Measurements from ENCODE around the gene MYD88.
A peak's percentile ranks its signal among the peaks of the same experiment; 100 is the strongest.

The MYD88 gene

DNA sequence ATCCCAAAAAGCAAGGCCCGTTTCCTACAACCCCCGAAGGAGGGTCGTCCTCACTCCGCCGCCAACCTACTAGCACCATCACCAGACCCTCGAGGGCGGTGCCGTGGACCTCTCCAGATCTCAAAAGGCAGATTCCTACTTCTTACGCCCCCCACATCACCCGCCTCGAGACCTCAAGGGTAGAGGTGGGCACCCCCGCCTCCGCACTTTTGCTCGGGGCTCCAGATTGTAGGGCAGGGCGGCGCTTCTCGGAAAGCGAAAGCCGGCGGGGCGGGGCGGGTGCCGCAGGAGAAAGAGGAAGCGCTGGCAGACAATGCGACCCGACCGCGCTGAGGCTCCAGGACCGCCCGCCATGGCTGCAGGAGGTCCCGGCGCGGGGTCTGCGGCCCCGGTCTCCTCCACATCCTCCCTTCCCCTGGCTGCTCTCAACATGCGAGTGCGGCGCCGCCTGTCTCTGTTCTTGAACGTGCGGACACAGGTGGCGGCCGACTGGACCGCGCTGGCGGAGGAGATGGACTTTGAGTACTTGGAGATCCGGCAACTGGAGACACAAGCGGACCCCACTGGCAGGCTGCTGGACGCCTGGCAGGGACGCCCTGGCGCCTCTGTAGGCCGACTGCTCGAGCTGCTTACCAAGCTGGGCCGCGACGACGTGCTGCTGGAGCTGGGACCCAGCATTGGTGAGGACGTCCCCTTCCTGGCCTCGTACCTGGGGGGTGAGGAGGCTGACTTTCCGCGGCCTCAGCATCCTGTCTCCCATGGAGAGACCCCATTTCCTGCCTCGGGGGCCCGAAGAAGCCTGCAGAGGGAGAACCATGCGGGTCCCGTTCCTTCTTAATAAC lies at the start of gene MYD88:
Gene MYD88 (plus strand): TSS at position 313 of the 842 bp plus-strand sequence. CDS start 40 bp downstream, at position 353.
- DNase-seq = peak; percentile 13 to 41

DNA sequence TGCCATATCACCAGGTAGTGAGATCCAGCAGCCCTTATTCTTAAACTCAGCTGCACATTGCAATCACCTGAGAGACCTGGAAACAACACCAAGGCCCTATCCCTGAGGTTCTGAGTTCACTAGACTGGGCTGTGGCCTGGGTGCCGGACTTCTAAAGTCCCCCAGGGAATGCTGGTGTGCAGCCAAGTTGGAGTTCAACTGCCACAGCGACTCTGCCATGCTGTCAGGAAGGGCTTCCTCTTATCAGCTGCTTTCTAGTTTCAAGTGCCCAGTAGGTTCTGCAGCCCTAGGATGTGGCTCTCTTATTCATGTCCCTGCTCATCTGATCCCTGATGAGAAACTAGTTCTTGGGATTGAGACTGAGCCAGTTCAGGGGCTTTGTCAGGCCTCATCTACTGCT lies 49.3 kb upstream of the MYD88 start:
- DNase-seq = no peak

DNA sequence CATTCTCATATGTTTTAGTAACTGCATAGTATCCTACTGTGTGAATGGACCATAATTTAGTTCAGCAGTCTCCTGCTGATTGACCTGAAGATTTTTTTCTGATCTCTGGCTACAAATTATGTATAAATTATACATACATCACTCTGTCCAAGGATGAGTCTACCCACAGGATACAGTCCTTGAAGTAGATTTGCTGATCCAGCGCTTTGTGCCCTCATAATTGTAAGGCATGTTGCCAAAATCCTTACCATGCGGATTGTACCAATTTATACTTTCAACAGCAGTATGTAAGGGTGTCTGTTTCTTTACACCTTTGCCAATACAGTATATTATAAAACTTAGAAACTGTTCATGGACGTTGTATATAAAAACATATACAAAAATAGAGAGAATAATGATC lies 48.0 kb upstream of the MYD88 start:
- no peak for DNase-seq

DNA sequence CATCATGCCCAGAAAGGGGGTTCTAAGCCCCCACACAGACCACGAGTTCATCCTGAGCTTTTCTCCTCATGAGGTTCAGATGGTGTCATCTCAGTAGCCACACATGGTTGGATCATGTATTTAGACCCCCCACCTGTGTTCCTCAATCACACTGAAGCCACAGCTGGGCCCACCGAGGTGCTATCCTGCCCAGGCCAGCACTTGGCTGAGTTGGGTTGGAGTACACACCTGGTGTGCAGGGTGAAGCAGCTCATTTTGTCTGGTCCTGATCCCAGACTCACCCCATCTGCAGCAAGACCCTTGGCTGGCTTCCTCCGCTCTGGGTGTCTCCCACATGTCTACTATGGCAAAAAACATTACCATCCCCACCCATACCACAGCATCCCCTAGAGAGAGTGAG lies 43.5 kb upstream of the MYD88 start:
- no peak for DNase-seq

DNA sequence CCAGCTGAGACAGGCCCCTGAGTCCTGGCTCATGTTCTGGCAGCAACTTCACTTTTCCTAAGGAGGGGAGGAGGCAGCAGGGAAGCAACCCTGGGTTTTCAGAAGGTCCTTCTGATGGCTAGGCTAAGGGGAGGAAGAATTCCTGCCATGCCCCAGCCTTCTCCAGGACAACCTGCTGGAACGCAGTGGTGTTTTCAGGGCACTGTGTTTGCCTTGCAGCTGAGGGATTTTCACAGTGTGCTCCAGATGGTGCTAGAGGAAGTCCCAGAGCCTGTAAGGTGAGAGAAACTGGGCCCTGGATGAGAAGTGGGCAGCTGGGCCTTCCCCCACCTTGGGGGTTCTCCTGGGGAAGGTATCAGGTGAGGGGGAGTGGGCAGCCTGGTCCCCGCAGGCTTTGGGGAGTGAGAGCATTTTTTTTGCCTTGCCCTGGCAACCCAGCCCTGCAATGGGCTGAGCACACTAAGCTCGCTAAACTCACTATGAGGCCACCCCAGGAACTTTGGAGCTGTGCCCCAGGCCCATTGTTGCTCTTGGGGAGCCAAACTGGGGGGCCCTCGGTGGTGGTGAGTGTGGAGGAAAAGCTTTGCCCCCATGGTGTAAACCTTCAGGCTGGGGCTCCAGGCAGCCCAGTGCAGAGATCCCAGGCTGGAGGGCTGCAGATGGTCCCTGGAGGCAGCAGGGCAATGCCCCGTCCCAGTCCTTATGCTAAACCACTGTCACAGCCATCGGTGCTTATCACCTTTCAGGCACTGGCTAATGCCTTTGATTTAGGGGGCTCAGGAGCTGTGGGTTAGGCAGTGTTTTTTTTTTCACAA lies 42.6 kb upstream of the MYD88 start:
- no peak for DNase-seq

DNA sequence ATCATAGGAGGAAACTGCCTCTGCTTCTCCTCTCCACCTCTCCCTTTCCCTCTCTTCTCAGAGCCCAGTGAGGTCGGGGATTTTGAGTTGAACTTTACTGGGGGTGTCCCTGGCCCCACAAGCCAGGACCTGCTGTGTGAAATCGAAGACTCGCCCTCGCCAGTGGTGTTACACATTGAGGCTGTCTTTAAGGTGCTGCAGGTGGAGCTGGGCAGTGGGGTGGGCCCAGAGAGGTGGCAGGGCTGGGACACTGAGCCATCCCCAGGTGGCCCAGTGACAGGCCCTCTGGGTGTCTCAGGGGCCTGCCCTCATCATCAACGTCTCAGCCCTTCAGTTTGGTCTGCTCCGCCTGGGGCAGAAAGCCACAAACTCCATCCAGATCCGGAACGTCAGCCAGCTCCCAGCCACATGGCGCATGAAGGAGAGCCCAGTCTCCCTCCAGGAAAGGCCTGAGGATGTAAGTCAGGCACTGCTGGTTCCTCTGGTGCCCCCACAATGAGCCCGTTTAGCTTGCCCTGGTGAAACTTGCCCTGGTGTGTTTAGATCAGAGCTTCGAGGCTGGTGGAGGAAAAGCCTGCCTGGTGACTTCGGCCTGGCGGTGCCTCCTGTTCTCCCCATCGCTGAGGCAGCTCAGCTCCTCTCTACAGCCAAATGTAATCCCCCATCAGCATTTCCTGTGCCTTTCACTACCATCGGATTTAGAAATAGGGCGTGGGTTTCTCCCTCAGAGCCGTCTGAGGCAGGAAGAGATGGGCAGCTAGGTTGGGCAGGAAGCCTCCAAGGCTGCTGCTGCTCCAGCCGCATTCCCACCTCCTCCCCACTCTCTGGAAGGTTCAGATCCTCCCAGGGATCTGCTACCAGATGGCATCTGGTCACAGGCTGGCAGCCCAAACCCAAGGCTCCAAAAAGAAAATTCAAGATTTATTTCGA lies 40.8 kb upstream of the MYD88 start:
- DNase-seq = no peak

DNA sequence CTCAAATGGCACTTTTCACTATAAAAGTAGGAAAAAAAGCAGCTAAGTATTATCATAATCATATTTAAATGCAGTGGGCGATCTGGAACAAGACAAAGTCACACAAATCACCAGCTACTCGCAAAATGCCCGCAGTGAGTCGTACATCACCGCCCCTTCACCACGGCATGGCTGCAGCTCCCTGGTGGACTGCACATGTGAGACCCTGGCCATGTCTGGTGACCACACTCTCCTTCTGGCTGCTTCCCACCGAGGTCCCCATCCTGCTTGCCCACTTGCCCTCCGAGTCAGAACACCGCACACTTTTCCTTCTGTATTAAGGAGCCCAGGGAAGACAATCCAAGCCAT lies 40.1 kb upstream of the MYD88 start:
- DNase-seq = no peak

DNA sequence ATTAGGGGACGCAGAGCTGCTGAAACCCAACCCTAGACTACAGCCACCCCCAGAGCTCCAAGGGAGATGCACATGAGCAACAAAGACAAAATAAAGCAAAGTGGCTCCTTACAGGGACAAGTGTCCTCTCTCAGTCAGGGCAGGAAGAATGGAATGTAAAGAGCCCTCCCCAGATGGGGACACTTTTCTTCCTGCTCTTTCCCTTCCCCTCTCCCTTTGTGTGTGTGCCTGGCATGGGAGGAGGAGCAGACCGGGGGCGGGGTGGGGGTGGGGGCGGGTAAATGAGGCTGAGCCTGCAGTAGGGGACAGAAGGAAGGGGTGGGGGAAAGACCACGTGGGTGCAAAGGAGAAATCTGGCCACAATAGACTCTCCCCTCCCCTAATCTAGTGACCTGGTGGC lies 38.9 kb upstream of the MYD88 start:
- DNase-seq = no peak

DNA sequence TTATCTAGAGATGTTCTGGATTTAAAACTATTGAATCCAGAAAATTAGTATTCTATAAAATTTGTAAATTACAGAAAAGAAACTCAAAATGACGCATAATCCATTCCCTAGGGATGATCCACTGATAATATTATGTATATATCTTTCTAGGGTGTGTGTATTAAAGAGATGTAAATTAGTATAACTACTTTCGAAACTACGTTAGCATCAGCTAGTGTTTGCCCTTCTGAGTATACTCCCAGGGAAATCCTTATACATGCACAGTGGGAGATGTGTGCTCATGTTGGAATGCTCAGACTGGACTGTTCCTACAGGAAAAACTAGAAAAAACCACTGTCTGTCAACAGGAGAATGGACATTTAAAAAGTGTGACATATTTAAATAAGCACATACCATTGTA lies 38.0 kb upstream of the MYD88 start:
- DNase-seq = no peak

DNA sequence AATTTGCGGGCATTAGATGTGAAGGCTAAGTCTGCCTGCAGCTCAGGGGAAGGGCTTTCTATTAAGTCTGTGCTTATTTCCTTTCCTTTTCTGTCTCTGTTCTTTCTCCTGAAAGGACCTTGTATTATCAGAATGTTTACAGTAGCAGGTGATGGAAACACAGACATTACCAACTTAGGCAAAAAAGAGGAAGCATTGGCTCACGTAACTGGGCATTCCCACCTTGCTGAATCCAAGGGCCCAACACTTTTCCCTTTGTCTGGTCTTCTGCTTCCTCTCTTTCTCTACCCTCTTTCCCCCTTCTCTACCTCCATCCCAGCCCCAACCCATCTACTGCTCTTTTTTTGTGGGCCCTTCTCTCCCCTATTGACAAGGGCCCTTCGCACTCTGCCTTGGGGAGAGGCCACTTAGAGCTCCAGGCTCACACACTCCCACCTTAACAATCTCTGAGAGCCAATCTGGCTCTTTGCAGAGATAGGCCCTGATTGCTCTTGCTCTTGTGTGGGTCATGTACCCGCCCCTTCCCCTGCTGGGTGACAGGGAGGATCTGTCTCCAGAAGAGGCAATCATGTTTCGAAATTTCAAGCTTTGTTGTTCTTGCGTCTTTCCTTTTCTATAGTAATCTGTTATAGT lies 36.5 kb upstream of the MYD88 start:
- no peak for DNase-seq

DNA sequence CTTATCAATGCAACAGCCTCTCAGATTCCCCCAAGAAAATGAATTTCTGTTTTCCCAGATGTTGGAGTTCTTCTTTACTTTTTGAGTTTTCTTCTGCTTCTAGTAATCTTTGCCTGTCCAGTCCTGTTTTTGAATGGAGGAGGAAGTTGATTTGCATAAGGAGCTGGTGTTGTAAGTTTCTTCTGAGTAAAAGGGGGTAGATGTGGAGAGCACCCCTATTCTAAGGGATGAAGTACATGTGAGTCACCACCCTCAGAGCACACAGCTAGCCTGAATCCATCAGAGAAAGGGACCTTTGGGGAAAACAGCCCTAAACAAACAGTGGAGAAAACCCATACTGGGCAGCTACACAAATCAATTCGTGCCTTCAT lies 36.0 kb upstream of the MYD88 start:
- DNase-seq = no peak

DNA sequence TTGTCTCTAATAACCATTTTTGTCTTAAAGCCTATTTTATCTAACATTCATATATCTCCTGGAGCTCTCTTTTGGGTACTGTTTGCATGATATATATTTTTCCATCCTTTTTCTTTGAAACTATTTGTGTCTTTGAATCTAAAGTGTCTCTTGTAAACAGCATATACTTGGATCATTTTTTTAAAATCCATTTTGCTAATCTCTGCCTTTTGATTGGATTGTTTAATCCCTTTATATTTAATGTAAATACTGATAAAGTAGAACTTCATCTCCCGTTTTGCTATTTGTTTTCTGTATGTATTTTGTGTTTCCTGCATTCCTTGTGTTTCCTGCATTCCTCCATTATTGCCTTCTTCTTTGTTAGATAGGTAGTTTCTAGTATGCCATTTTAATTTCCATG lies 32.9 kb upstream of the MYD88 start:
- DNase-seq = no peak

DNA sequence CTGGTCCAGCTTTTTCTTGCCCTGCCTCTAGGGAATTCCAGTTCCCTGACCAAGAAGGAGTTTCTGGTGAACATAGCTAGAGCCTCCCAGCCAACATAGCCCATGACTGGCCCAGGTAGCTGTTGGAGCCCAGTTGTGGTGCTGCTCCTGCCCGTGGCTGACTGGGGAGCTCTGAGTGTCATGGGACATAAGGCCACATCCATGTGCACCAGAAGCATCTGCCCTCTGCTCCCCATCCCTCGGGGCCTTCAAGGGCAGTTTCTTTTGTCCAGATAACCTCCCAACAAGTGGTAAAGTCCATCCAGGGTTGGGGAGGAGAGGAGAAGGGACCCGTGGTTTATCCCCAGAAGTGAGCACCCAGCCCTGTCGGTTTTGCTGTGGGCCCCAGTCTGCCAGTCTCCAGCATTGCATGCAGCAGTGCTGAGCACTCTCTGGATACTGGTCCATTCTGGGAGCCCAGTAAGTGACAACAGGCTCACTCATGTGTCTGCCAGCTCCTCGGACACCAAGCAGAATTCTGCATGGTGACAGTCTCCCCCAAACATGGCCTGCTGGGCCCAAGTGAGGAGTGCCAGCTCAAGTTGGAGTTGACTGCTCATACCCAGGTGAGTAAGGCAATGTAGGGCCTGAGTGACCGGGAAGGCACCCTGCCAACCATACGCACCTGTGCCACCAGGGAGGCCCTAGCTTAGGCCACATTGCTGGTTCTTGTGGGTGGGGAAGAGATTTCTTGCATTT lies 30.4 kb upstream of the MYD88 start:
- DNase-seq = no peak

DNA sequence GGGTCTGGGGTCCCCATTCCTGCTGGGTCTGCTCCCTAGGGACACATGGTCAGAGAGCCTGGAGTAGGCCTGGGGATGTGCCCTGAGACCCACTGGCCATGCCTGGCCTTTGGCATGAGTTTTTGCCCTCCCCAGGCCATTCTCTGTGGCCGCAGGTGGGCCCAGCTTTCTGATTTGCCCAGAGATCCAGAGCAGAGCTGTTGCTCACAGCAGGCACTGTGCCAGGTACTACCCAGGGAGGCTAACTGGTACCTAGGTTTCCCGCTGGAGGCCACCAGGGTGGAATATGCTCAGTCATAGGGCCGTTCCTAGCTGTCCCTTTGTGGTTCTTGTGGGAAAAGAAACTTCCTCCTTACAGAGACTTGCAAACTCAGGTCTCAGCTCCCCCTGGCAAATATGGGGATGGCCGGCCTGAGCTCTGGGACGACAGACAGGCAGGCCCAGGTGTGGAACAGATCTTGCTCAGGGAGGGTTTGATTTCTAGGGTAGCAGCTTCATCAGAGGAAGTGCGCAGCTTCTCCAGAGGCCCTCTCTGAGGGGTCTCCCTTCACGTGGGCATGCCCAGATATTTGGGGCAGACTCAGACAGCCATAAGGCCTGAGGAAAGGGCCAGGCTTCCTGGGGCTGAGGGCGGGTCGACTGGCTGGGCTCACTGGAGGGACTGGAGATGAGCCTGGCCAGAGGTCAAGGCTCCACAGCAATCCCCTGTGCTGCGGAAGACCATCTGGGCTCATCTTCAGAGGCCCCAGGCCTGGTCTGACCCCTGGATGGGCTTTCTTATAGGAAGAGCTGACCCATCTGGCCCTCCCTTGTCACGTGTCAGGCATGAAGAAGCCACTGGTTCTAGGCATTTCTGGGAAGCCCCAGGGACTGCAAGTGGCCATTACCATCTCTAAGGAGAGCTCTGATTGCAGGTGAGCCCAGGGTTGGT lies 29.5 kb upstream of the MYD88 start:
- DNase-seq = no peak

DNA sequence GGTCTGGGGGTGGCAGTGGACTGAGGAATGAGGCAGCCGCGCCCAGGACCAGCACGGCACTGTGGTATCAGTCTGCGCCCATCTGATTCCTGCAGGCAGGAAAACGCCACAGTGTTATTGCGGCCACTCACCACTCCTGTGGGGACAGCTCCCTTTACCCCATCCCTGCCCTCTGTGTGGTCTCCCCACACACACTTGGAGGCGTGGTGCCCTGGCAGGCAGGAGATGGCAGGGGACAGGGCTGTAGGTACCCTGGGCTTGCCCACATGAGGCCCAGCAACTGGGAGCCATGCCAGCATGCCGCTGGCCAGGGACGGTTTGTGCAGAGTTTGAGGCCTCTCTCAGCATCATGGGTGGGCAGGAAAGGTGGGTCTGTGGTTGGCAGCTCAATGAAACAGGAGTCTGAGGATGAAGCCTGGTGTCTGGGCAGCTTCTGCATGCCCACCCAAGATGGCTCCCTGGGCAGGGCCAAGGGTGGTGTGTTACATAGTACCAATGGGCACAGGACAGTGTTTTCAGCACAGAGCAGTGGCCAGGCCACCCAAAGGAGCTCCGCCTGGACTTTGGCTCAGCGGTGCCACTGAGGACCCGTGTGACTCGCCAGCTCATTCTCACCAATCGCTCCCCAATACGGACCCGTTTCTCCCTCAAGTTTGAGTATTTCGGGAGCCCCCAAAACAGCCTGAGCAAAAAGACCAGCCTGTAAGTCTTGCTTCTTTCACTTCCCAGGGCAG lies 28.7 kb upstream of the MYD88 start:
- no peak for DNase-seq

DNA sequence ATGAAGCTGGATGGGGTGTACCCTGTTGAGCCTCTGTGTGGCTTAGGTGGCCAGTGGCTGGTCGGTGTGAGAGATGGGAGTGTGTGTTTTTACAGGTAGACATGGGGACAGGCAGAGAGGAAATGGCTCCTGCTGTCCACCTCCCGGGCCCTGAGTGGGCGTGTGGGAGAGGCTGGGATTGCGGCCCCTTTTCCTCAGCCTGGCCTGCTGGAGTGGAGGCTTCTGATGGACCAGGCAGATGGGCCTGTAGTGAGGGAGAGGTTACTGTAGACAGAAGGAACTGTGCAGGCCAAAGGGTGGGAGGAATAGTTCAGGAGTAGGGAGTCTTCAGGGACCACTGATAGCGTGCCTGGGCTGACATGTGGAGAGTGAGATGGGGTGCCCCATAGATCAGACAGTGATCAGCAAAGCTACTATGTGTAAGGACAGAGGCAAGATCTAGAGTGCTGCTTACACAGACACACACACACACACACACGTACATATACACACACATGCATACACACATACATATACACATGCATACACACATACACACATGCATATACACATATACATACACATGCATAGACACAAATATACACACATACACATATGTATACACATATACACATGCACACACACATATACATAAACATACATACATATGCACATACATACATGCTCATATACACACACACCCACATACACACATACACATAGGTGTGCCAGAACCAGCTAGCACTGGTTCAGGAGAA lies 28.0 kb upstream of the MYD88 start:
- no peak for DNase-seq

DNA sequence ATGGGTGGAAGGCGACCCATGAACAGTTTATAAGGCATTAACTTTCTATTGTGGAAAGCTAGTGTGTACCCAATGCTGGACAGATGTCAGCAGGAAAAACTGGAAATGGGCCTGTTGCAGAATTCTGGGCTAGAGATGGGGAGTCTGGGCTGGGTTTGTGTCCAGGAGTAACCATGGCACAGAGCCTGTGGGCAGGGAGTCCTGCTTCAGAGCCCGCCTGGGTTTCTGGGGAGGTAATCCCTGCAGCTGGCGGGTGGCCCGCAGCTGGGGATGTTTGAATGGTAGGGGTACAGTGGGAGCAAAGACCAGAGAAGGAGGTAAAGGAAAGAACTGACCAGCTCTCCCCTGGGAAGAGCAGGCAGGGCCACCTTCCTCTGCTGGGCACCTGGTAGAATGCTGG lies 27.3 kb upstream of the MYD88 start:
- no peak for DNase-seq

DNA sequence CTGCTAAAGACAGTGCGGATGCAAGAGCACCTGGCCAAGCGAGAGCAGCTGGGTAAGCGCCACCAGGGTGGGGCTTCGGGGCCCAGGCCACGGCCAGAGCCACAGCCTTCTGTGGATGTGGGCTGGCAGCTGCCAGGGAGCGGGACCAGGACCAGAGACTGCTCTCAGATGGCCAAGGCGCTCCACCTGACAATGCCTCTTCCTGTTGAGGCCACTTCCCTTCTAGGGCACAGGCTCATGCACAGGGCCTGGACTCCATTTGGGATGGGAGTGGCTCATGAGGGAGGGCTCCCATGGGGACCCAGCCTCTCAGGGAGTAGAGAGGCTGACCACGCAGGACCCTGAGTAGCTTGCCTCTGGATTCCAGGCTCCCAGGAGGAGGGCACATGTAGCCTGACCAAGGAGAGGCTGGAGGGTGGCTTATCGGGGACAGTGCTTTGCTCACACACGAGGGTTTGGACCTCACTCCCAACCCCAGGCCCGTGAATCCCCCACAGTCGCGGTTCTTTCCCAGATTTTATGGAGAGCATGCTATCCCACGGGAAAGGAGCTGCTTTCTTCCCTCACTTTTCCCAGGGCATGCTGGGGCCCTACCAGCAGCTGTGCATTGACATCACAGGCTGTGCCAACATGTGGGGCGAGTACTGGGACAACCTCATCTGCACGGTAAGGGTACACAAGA lies 26.6 kb upstream of the MYD88 start:
- DNase-seq = no peak

DNA sequence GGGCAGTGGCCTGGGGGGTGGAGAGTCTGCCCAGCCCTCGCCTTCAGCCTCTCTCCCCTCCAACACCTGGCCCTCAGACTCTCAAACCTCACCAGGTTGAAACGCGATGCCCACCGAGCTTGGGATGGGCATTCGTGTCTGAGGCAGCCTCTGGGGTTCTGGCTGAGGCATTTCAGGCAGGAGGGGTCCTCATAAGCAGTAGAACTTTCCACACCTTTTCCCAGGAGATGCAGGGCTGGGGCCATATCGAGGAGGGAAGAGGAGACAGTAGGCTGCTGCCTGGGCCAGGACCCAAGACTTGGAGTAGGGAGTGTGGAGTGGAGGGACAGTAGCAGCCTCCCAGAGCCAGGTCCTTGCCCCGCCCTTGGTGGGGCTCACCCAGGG lies 26.1 kb upstream of the MYD88 start:
- no peak for DNase-seq
